Measurements from ENCODE around the gene TMEM52. TPM values are rescaled to one million over a fixed set of nuclear protein-coding genes. Genes with fewer than 3 reads are reported as not detected.

The TMEM52 gene
- polyA plus RNA-seq, 2 of the 4 experiments (the other 2 are of a cell fraction): 0.36 to 0.41 TPM

- POLR2A ChIA-PET: no interaction called here
- CTCF ChIA-PET: interaction anchor here (1.2 to 2.6 kb wide), 3 partner anchors 82 to 177 kb away, joined by 3 to 9 read pairs (median 4); no protein-coding TSS in a partner anchor
- no peak overlapping the region for H3K4me3 ChIP-seq
- WGBS (ENCODE audit: missing lambda C conversion rate): 64% methylated on average over 17 of the region's 17 CpGs
- H3K27ac ChIP-seq: no peak overlapping the region
- FAIRE-seq (no peak), DNase-seq (ENCODE audit: low read depth in 1 of 2, low spot score in 1 of 2) (no peak), ATAC-seq (no peak)
- H3K4me2 ChIP-seq: no peak overlapping the region
- no peaks in the 10 kb centered on the region for H3K9me3 ChIP-seq
- no peak for TF ChIP-seq SREBF2 (IDR thresholded peaks at IDR 0.05)
- H3K4me1 ChIP-seq: peaks cover 6% of the 10 kb centered on the region; the same call in 1 of the 3 replicates
These were observed 44.5 kb upstream of the TMEM52 start for GRCh38 chr1:1963570-1963969.

GRCh38 chr1:1962752-1963151 is 43.7 kb upstream of the TMEM52 start:
- ChIA-PET POLR2A (no interaction called here), CTCF (interaction anchor here (1.2 to 5.4 kb wide), 3 partner anchors 81 to 178 kb away, joined by 3 to 126 read pairs (median 4); no protein-coding TSS in a partner anchor)
- Histone ChIP-seq H3K9me3 (no peaks in the 10 kb centered on the region), H3K4me1 (peaks cover 6% of the 10 kb centered on the region; the same call in 1 of the 3 replicates), H3K4me2 (no peak overlapping the region), H3K4me3 (no peak overlapping the region), H3K27ac (no peak overlapping the region)
- TF ChIP-seq EHMT2 (IDR thresholded peaks at IDR 0.05; ENCODE audit: low read depth): no peak
- TF ChIP-seq TFCP2L1 (CRISPR knock-in tag; IDR thresholded peaks at IDR 0.05): no peak
- no peak for TF ChIP-seq HOXA7 (CRISPR knock-in tag; IDR thresholded peaks at IDR 0.05)
- no peak for TF ChIP-seq ZNF302 (CRISPR knock-in tag; IDR thresholded peaks at IDR 0.05)
- no peak for TF ChIP-seq ESRRA (IDR thresholded peaks at IDR 0.05; ENCODE audit: borderline replicate concordance, low read length)
- TF ChIP-seq TP53 (CRISPR knock-in tag; IDR thresholded peaks at IDR 0.05): no peak
- no peak for TF ChIP-seq MYC (IDR thresholded peaks at IDR 0.05; ENCODE audit: borderline replicate concordance, low read length)
- ATAC-seq (no peak), DNase-seq (ENCODE audit: low read depth in 1 of 2, low spot score in 1 of 2) (no peak), FAIRE-seq (no peak)
- WGBS (ENCODE audit: missing lambda C conversion rate): 63% methylated on average over 2 of the region's 2 CpGs

- ATAC-seq: no peak
- H3K4me2 ChIP-seq: peak overlapping the region; percentile 96
- TF ChIP-seq REST (IDR thresholded peaks at IDR 0.05) (no peak), MAFK (IDR thresholded peaks at IDR 0.05; ENCODE audit: partially characterized antibody) (peak; percentile 54), KDM5A (IDR thresholded peaks at IDR 0.05) (no peak), HEYL (CRISPR knock-in tag; IDR thresholded peaks at IDR 0.05) (no peak), BHLHE40 (IDR thresholded peaks at IDR 0.05; ENCODE audit: low read depth, low read length) (no peak)
- no peaks in the 10 kb centered on the region for H3K9me3 ChIP-seq
- WGBS (ENCODE audit: missing lambda C conversion rate): 61% methylated on average over 17 of the region's 17 CpGs
- H3K4me3 ChIP-seq: no peak overlapping the region
- POLR2A ChIA-PET: interaction anchor here (1.6 kb wide), 1 partner anchor 84 kb away, joined by 5 read pairs; no protein-coding TSS in a partner anchor
- CTCF ChIA-PET: interaction anchor here (0.7 to 6.9 kb wide), 23 partner anchors 8 to 183 kb away, joined by 3 to 126 read pairs (median 4); no protein-coding TSS in a partner anchor
- DNase-seq (ENCODE audit: low read depth in 1 of 2, low spot score in 1 of 2): no peak
- FAIRE-seq: no peak
- peak overlapping the region in 1 of 2 experiments; percentile 29; a peak in 2 of 6 replicates for H3K27ac ChIP-seq
- peaks cover 6% of the 10 kb centered on the region; the same call in 1 of the 3 replicates for H3K4me1 ChIP-seq
These were observed 41.6 kb upstream of the TMEM52 start for GRCh38 chr1:1960480-1961196.

GRCh38 chr1:1959840-1960479 is 40.9 kb upstream of the TMEM52 start:
- peak overlapping the region; percentile 21 to 29; a peak in 2 of 6 replicates for H3K27ac ChIP-seq
- peaks cover 6% of the 10 kb centered on the region; the same call in 1 of the 3 replicates for H3K4me1 ChIP-seq
- H3K4me2 ChIP-seq: peak overlapping the region; percentile 96
- DNase-seq (ENCODE audit: low read depth in 1 of 2, low spot score in 1 of 2): peak; percentile 78 to 89
- 5% methylated on average over 12 of the region's 23 CpGs for WGBS (ENCODE audit: missing lambda C conversion rate)
- CTCF ChIA-PET: interaction anchor here (0.7 to 6.9 kb wide), 23 partner anchors 9 to 183 kb away, joined by 3 to 126 read pairs (median 3); no protein-coding TSS in a partner anchor
- no peaks in the 10 kb centered on the region for H3K9me3 ChIP-seq
- POLR2A ChIA-PET: interaction anchor here (1.6 kb wide), 1 partner anchor 85 kb away, joined by 5 read pairs; no protein-coding TSS in a partner anchor
- FAIRE-seq: no peak
- ATAC-seq: peak; percentile 92 to 95
- peak overlapping the region; percentile 36 for H3K4me3 ChIP-seq
- no peak for TF ChIP-seq EHF (CRISPR knock-in tag; IDR thresholded peaks at IDR 0.05)
- TF ChIP-seq HMGXB4 (CRISPR knock-in tag; IDR thresholded peaks at IDR 0.05; ENCODE audit: borderline replicate concordance): no peak
- TF ChIP-seq CTCF (IDR thresholded peaks at IDR 0.05): peak; percentile 75
- TF ChIP-seq EP300 (IDR thresholded peaks at IDR 0.05): no peak
- no peak for TF ChIP-seq BHLHE40 (IDR thresholded peaks at IDR 0.05; ENCODE audit: low read depth, low read length)
- TF ChIP-seq HOXA7 (CRISPR knock-in tag; IDR thresholded peaks at IDR 0.05): no peak
- TF ChIP-seq SMC3 (IDR thresholded peaks at IDR 0.05): peak; percentile 68
- no peak for TF ChIP-seq E2F6 (IDR thresholded peaks at IDR 0.05; ENCODE audit: borderline replicate concordance, low read depth)
